NB4 (cell line): ENCODE measurements around the gene SIAH3.

ENCODE experiments used
- DNase-seq: peaks from one replicate; pipeline ENCODE4 v3.0.0; 2010; ENCODE audit warnings: low read depth
- H3K4me3 ChIP-seq: one replicate; pipeline ENCODE4 v1.5.1; 2011; ENCODE audit warnings: mild to moderate bottlenecking, low read depth, low read length, moderate library complexity
- CTCF ChIP-seq: IDR thresholded peaks from one replicate; pipeline ENCODE4 v1.5.1; 2012; ENCODE audit warnings: low read depth, low read length
- MAX ChIP-seq: IDR thresholded peaks from 2 replicates; pipeline ENCODE4 v1.6.1; 2011; ENCODE audit warnings: low read depth, low read length
- MYC ChIP-seq: IDR thresholded peaks from 2 replicates; pipeline ENCODE4 v1.6.1; 2011; ENCODE audit warnings: low read depth, low read length
- POLR2A ChIP-seq: IDR thresholded peaks from 2 replicates; pipeline ENCODE4 v1.6.1; 2011; ENCODE audit warnings: mild to moderate bottlenecking; ENCODE audit not compliant: insufficient read length; ENCODE audit errors: extremely low read depth

Gene SIAH3

GRCh38 chr13:45744979-45745378 lies 106.6 kb downstream of the SIAH3 start:
- no peak for TF ChIP-seq MAX
- no peak for TF ChIP-seq POLR2A
- no peak for TF ChIP-seq MYC
- TF ChIP-seq CTCF = no peak
- no peak overlapping the region for H3K4me3 ChIP-seq
- DNase-seq = no peak

- H3K4me3 ChIP-seq = no peak overlapping the region
- DNase-seq = no peak
- TF ChIP-seq MYC (no peak), POLR2A (no peak), CTCF (no peak), MAX (no peak)
These were observed 108.6 kb downstream of the SIAH3 start for GRCh38 chr13:45742985-45743384.

GRCh38 chr13:45737571-45738017 lies 114.0 kb downstream of the SIAH3 start:
- peak; percentile 46 for TF ChIP-seq CTCF
- TF ChIP-seq MAX = no peak
- H3K4me3 ChIP-seq = no peak overlapping the region
- peak; percentile 62 for DNase-seq

- TF ChIP-seq POLR2A = no peak
- no peak for DNase-seq
- no peak overlapping the region for H3K4me3 ChIP-seq
These were observed 118.2 kb downstream of the SIAH3 start for GRCh38 chr13:45733361-45733760.

GRCh38 chr13:45732916-45733315 lies 118.6 kb downstream of the SIAH3 start:
- no peak for TF ChIP-seq MAX
- TF ChIP-seq MYC = no peak
- no peak for TF ChIP-seq CTCF
- TF ChIP-seq POLR2A = no peak
- H3K4me3 ChIP-seq = no peak overlapping the region
- no peak for DNase-seq

GRCh38 chr13:45731455-45731854 lies 120.1 kb downstream of the SIAH3 start:
- no peak for DNase-seq
- no peak for TF ChIP-seq MYC
- no peak for TF ChIP-seq MAX
- TF ChIP-seq POLR2A = no peak
- no peak for TF ChIP-seq CTCF
- no peak overlapping the region for H3K4me3 ChIP-seq
